ENCODE results near the gene LACTBL1. TPM values are rescaled to one million over a fixed set of nuclear protein-coding genes. Genes with fewer than 3 reads are reported as not detected.
A peak's percentile ranks its signal among the peaks of the same experiment; 100 is the strongest.

The LACTBL1 gene
- total and polyA plus RNA-seq, 2 of the 8 experiments (the other 6 are each of a cell fraction or from before 2014, with no cell fraction given), result not detected

GRCh38 chr1:22908880-22909426 lies 63.7 kb downstream of the LACTBL1 start:
- peaks cover 2 to 3% of the 10 kb centered on the region in 2 experiments for H4K20me1 ChIP-seq (replicated peaks in 1 of 2; ENCODE audit: control insufficient read depth in 1 of 2, insufficient read depth in 2 of 2, low read length in 2 of 2)
- H3K4me3 ChIP-seq (ENCODE audit: extremely low read depth in 1 of 4, insufficient read depth in 2 of 4, low read depth in 3 of 4, low read length in 4 of 4), result no peak overlapping the region
- no peak overlapping the region for H2AFZ ChIP-seq (ENCODE audit: low read length)
- H2AK5ac ChIP-seq (ENCODE audit: low read depth, low read length), result no peak overlapping the region
- peaks cover 0 to 6% (median 0%) of the 10 kb centered on the region in 4 experiments; a peak in 1 of 8 replicates for H3K36me3 ChIP-seq (ENCODE audit: control insufficient read depth in 2 of 4, insufficient read depth in 4 of 4, low read length in 3 of 4)
- no peaks in the 10 kb centered on the region for H3K79me2 ChIP-seq (ENCODE audit: control insufficient read depth in 1 of 2, insufficient read depth in 2 of 2, low read length in 2 of 2)
- no peak overlapping the region for H2BK5ac ChIP-seq (ENCODE audit: low read depth, low read length)
- no peak overlapping the region for H3K4me2 ChIP-seq (ENCODE audit: insufficient read depth in 1 of 2, low read depth in 2 of 2, low read length in 2 of 2)
- no peaks in the 10 kb centered on the region for H3K27me3 ChIP-seq (replicated peaks in 1 of 4; ENCODE audit: control insufficient read depth in 3 of 4, extremely low read depth in 1 of 4, insufficient read depth in 3 of 4, low read length in 3 of 4)
- no peak overlapping the region for H3K4ac ChIP-seq (replicated peaks; ENCODE audit: insufficient read length, low read depth, low read length)
- no peak overlapping the region for H2BK15ac ChIP-seq (ENCODE audit: low read length)
- peak overlapping the region; percentile 22 for H4K8ac ChIP-seq (ENCODE audit: extremely low read depth, insufficient read depth, low read length)
- H3K79me1 ChIP-seq (ENCODE audit: low read depth, low read length), result 0 out of 2 replicates have a peak, but pooled peaks cover 2% of the 10 kb centered on the region
- H3K14ac ChIP-seq (ENCODE audit: insufficient read length), result no peak overlapping the region
- ChIA-PET CTCF (ENCODE audit: partially characterized antibody) (interaction anchor here (0.6 to 2.2 kb wide), 10 partner anchors 11 to 246 kb away, joined by 3 to 10 read pairs (median 4); no protein-coding TSS in a partner anchor), POLR2A (ENCODE audit: partially characterized antibody) (no interaction called here)
- H3K9ac ChIP-seq (replicated peaks in 1 of 4; ENCODE audit: extremely low read depth in 1 of 4, low read depth in 3 of 4, low read length in 3 of 4), result no peak overlapping the region
- WGBS, 2 experiments (ENCODE audit: extremely low coverage in 1 of 2, insufficient coverage in 1 of 2, insufficient read length in 1 of 2, insufficient replicate concordance in 2 of 2, low coverage in 1 of 2, low lambda C conversion rate in 2 of 2, missing lambda C conversion rate in 1 of 2), result 91% methylated on average over 11 of the region's 11 CpGs; no CpG with 5 or more reads in 1 of the 2 experiments
- no peaks in the 10 kb centered on the region for H3K9me3 ChIP-seq (ENCODE audit: insufficient read depth in 2 of 2, low read depth in 1 of 2, low read length in 1 of 2)
- H2BK20ac ChIP-seq (ENCODE audit: low read length), result no peak overlapping the region
- no peak overlapping the region for H2BK12ac ChIP-seq (ENCODE audit: low read depth, low read length)
- H3K18ac ChIP-seq (ENCODE audit: extremely low read depth, low read length), result no peak overlapping the region
- no peak overlapping the region for H4K5ac ChIP-seq (ENCODE audit: insufficient read length, low read depth, low read length)
- no peak overlapping the region for H3K56ac ChIP-seq (replicated peaks; ENCODE audit: insufficient read length, low read depth, low read length)
- H3K23ac ChIP-seq (ENCODE audit: insufficient read length), result no peak overlapping the region
- DNase-seq (ENCODE audit: low read depth in 1 of 2, low spot score in 2 of 2), result no peak
- no peaks in the 10 kb centered on the region; the same call in 1 of the 2 replicates for H3K23me2 ChIP-seq (ENCODE audit: low read depth, low read length)
- no peak overlapping the region for H3K27ac ChIP-seq (ENCODE audit: low read depth, low read length)
- no peaks in the 10 kb centered on the region for H3K4me1 ChIP-seq (replicated peaks in 1 of 4; ENCODE audit: control insufficient read depth in 3 of 4, insufficient read depth in 4 of 4, low read length in 3 of 4)
- no peak for FAIRE-seq
- no peak overlapping the region for H2BK120ac ChIP-seq (replicated peaks; ENCODE audit: low read depth, low read length)
- no peak overlapping the region for H4K91ac ChIP-seq (replicated peaks; ENCODE audit: insufficient read length, low read length)
- TF ChIP-seq CTBP2 (IDR thresholded peaks at IDR 0.05; ENCODE audit: borderline replicate concordance, insufficient read depth, insufficient read length, low read length), result no peak

Measured in H1 (cell line).